Cardiac fibroblast (primary cell): ENCODE data around the gene CAPN9.

Source experiments
- DNase-seq, 2 donors: peaks; one replicate each; pipeline versions ENCODE4 v3.0.0 to v3.0.0-alpha.2; 2010; ENCODE audit warnings: low read depth in 2 of 2
- H3K4me3 ChIP-seq, 2 donors: replicated peaks in 1 of 2; 1 replicate in 1 of 2; 2 replicates in 1 of 2; pipeline ENCODE4 v1.5.1; 2011; ENCODE audit warnings: low read depth in 2 of 2, low read length in 2 of 2, mild to moderate bottlenecking in 2 of 2, moderate library complexity in 1 of 2
- TF ChIP-seq, protein P1 (sequence below): IDR thresholded peaks from one replicate; pipeline ENCODE4 v1.5.1; 2011; ENCODE audit warnings: low read depth, mild to moderate bottlenecking, low read length, inconsistent platforms

CAPN9 gene

DNA sequence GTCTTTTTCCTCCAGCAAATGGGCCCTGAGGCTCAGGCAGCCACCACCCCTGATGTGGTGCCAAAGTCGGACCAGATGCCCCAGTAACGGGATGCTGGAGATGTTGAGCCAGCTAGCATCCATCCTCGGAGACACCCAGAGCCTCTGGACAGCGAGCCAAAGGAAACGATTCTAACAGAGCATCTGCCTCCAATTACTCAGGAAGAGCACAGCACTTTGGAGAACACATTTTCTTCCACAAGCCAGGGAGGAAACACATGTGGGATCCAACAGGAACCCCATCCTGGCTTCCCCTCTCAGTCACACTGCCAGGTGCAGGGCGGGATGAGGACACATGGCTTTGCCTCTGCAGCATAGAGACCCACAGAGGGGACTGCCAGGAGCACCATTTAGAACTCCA lies 76.2 kb downstream of the CAPN9 start:
- DNase-seq = no peak
- no peak overlapping the region for H3K4me3 ChIP-seq
- TF ChIP-seq, protein P1, sequence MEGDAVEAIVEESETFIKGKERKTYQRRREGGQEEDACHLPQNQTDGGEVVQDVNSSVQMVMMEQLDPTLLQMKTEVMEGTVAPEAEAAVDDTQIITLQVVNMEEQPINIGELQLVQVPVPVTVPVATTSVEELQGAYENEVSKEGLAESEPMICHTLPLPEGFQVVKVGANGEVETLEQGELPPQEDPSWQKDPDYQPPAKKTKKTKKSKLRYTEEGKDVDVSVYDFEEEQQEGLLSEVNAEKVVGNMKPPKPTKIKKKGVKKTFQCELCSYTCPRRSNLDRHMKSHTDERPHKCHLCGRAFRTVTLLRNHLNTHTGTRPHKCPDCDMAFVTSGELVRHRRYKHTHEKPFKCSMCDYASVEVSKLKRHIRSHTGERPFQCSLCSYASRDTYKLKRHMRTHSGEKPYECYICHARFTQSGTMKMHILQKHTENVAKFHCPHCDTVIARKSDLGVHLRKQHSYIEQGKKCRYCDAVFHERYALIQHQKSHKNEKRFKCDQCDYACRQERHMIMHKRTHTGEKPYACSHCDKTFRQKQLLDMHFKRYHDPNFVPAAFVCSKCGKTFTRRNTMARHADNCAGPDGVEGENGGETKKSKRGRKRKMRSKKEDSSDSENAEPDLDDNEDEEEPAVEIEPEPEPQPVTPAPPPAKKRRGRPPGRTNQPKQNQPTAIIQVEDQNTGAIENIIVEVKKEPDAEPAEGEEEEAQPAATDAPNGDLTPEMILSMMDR = no peak

DNA sequence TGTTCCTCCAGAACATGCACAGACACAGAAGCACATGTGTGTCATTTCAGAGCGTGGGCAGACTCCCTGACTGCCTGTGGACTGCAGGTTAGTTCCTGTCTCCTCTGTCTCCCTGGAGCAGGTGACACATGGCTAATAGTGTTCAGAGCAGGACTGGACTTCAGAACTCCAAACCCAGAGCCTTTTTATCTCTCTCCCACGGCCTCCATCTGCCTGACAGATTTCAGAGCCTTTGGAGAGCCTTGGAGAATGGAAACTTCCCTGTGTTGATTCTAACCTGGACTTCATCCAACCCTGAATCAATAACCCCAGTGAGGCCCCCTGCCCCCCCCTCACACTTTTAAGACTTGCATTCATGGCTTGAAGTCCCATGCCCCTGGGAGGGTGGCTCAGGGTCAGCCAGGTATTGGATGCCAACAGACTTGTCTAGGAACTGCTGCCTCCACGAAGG lies 76.8 kb downstream of the CAPN9 start:
- no peak for DNase-seq
- TF ChIP-seq, protein P1 = no peak
- no peak overlapping the region for H3K4me3 ChIP-seq

DNA sequence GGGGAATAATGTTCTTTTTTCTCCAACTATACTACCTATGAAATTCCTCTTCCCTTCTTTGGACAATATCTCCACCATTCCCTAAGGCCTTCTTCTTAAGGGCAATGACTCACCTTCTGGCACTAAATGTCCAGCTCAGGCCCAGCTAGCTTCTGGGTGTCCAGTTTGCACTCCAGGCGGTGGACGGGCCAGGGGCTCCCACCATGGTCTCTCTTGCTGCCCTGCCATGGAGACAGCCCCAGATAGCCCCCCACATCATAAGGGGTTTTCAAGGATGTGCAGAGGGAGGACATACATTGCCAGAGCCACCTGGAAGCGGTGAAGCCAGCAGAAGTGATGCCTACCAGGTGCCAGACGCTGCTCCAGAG lies 77.3 kb downstream of the CAPN9 start:
- no peak overlapping the region for H3K4me3 ChIP-seq
- TF ChIP-seq, protein P1 = no peak
- DNase-seq = peak; percentile 50 to 58

DNA sequence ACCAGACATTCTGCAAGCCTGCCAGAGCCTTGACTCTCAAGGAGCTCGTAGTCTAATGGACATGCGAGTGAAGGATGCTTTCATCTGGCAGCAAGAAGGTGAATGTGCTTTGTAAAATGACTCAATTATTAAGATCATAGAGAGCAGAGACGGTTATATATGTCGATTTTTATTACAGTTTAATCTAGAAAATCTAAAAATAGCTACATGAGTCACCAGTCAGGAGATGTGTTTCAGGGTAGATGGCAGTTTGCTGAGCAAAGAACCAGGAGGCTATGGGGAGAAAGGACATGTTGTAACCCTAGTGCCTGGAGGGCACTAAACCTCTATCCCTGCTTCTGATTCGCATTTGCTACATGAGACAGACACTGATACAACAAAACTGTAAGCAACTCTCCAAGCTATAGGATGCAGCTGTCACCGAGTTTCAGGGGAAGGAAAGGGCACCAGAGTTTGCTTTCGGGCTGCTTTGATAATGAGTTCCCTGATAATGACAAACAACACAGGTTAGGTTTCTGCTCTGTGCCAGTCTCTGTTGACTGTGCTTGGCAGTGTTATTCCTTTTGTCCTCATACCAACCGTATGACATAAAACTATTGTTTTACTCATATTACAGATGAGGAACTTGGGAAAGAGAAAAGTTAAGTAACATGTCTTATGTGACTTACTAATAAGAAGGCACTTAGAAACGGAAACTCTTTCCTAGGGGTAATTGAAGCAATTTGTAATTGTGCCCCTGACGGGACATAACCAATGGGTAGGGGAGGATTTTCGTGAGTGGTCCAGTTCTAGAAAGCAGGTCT lies 77.9 kb downstream of the CAPN9 start:
- H3K4me3 ChIP-seq = no peak overlapping the region
- peak; percentile 69 to 77 for DNase-seq
- TF ChIP-seq, protein P1 = no peak

DNA sequence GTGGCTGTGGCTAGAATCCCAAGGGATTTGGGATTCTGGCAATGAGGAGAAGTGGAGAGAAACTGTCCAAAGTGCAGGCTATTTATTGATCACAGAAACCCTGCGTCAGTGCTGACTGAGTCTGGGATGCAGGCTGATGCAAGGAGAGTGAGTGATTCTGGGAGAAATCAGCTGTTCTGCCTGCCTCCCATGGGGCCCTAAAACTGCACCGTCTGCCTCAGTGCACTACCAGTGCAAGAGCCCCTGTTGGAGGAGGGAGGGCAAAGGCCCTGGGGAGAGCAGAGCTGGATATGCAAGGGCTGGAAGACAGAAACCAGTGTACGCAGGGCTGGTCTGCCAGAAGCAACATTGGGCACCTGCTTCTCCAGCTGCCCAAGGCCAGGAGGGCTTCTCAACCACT lies 78.6 kb downstream of the CAPN9 start:
- no peak for DNase-seq
- TF ChIP-seq, protein P1 = no peak
- no peak overlapping the region for H3K4me3 ChIP-seq

DNA sequence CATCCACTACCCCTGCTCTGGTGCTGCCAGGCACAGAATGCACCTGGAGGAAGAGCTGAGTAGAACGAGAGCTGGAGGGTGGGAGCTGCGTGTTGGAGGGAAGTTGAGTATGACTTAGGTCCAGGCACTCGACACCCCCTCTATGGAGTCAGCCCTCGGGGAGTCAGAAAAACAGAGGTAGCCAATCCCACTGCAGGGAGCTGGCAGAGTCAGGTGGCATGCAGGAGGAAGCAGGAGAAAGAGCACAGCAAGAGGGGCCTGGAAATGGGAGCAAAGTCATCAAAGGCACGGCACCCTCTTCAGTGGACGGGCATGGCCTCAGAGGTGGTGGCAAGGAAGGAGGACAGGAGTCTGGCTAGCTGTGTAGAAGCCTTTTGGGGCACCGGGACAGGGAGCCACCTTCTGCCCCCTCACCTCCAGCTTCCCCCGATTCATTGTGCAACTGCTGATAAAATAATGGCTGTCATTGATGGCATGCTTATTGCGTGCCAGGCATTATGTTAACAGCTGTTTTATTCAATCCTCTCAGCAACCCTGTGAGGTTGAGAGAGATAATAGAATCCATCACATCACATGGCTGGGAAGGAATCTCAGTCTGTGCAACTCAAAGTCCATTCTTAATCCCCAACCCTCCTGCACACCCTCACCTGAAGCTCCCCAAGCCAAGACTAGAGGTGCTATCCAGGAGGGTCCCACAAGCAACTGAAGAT lies 79.1 kb downstream of the CAPN9 start:
- TF ChIP-seq, protein P1 = no peak
- peak in 1 of 2 donors; percentile 46 for DNase-seq
- no peak overlapping the region for H3K4me3 ChIP-seq
